Activated CD8-positive, alpha-beta T cell treated with anti-CD3 and anti-CD28 coated beads, Interleukin-2, amount 10 ng/mL, durations not matched to agents 7 days and 5 days (primary cell): Measurements from ENCODE around the gene TNFRSF19. TPM values are rescaled to one million over a fixed set of nuclear protein-coding genes. Genes with fewer than 3 reads are reported as not detected.

Source experiments
- ATAC-seq: fragments of 150-1000 bp; cut with Tn5 transposase; one replicate; pipeline ENCODE4 v1.10.0; 2021; ENCODE audit warnings: moderate library complexity
- CTCF ChIA-PET: fragments of 350-600 bp; sonication (Branson Sonifier 250); formaldehyde crosslinking; loops from one replicate; lab custom pipeline; 2021; ENCODE audit warnings: antibody characterized with exemption; lab: Charles Lee
- POLR2A ChIA-PET: fragments of 350-600 bp; sonication (Branson Sonifier 250); formaldehyde crosslinking; loops from one replicate; lab custom pipeline; 2021; ENCODE audit warnings: antibody characterized with exemption; lab: Charles Lee
- DNase-seq: peaks from one replicate; pipeline ENCODE4 v3.0.0-alpha.2; 2020
- H3K27ac Mint-ChIP-seq: one replicate; pipeline ENCODE4 v1.8.0; 2021; ENCODE audit warnings: mild to moderate bottlenecking, mixed read lengths
- H3K27me3 Mint-ChIP-seq: one replicate; pipeline ENCODE4 v1.8.0; 2021; ENCODE audit warnings: low read depth, mixed read lengths
- H3K36me3 Mint-ChIP-seq: one replicate; pipeline ENCODE4 v1.8.0; 2021; ENCODE audit warnings: low read depth, mixed read lengths
- H3K4me1 Mint-ChIP-seq: one replicate; pipeline ENCODE4 v1.8.0; 2021; ENCODE audit warnings: low read depth, mixed read lengths
- H3K4me3 Mint-ChIP-seq: one replicate; pipeline ENCODE4 v1.8.0; 2021; ENCODE audit warnings: mild to moderate bottlenecking, mixed read lengths
- H3K9me3 Mint-ChIP-seq: one replicate; pipeline ENCODE4 v1.8.0; 2022; ENCODE audit warnings: mixed read lengths; ENCODE audit not compliant: insufficient read depth
- total RNA-seq, 2 experiments: library from RNA; stranded (reverse); gene quantifications; one replicate each; pipeline ENCODE4 v1.2.3, GENCODE V29; 2021

Gene TNFRSF19
- total RNA-seq, 2 experiments from 2014 or later: 0.11 TPM; not detected in 1

DNA sequence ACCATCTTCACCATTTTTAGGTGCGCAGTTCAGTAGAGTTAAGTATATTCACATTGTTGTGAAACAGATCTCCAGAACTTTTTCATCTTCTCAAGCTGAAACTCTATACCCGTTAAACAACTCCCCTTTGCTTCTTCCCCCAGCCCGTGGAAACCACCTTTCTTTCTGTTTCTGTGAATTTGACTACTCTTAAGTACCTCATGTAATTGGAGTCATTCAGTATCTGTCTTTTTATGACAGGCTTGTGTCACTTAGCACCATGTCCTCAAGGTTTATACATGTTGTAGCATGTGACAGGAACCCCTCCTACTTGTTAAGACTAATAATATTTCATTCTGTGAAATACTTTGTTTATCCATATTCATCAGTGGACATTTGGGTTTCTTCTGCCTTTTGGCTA is 52.8 kb downstream of the TNFRSF19 start:
- no peaks in the 10 kb centered on the region for H3K36me3 Mint-ChIP-seq
- POLR2A ChIA-PET: no interaction called here
- H3K9me3 Mint-ChIP-seq: no peaks in the 10 kb centered on the region
- ATAC-seq (no peak), DNase-seq (no peak)
- CTCF ChIA-PET: no interaction called here
- H3K4me3 Mint-ChIP-seq: no peak overlapping the region
- no peaks in the 10 kb centered on the region for H3K4me1 Mint-ChIP-seq
- H3K27ac Mint-ChIP-seq: no peak overlapping the region
- peaks cover 9% of the 10 kb centered on the region for H3K27me3 Mint-ChIP-seq

DNA sequence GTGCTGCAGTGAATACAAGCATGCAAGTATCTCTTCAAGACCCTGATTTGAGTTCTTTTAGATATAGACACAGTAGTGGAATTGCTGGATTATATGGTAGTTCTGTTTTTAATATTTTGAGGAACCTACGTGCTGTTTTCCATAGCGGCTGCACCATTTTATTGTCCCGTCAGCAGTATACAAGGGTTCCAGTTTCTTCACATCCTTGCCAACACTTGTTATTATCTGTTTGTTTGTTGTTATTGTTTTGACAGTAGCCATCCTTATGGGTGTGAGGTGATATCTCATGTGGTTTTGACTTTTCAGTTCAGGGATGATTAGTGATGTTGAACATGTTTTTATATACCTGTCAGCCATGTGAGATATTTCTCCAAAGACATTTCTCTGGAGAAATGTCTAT is 53.2 kb downstream of the TNFRSF19 start:
- Mint-ChIP-seq H3K27me3 (peaks cover 7% of the 10 kb centered on the region), H3K36me3 (no peaks in the 10 kb centered on the region), H3K4me3 (no peak overlapping the region), H3K9me3 (no peaks in the 10 kb centered on the region), H3K27ac (no peak overlapping the region), H3K4me1 (no peaks in the 10 kb centered on the region)
- no peak for DNase-seq
- ChIA-PET CTCF (no interaction called here), POLR2A (no interaction called here)
- no peak for ATAC-seq

DNA sequence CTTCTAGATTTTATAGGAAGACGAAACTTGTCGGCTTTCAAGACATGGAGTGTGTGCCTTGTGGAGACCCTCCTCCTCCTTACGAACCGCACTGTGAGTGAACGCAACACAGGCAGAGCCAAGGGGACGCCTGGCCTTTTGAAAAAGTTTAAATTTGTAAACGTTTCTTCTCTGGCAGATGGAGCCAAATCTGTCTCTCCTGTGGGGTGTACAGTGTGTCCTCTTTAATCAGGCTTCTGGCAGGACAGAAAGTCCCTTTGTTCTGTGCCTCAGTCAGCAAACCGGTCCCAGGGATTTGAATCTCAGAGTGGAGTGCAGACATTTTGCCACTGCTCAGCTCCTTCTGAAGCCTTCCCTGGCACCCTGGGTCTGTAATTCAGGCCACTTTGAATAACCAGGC is 56.5 kb downstream of the TNFRSF19 start:
- Mint-ChIP-seq H3K4me3 (no peak overlapping the region), H3K4me1 (no peaks in the 10 kb centered on the region), H3K27me3 (peaks cover 8% of the 10 kb centered on the region), H3K36me3 (no peaks in the 10 kb centered on the region), H3K9me3 (no peaks in the 10 kb centered on the region), H3K27ac (no peak overlapping the region)
- POLR2A ChIA-PET: no interaction called here
- DNase-seq: no peak
- CTCF ChIA-PET: no interaction called here
- ATAC-seq: no peak

DNA sequence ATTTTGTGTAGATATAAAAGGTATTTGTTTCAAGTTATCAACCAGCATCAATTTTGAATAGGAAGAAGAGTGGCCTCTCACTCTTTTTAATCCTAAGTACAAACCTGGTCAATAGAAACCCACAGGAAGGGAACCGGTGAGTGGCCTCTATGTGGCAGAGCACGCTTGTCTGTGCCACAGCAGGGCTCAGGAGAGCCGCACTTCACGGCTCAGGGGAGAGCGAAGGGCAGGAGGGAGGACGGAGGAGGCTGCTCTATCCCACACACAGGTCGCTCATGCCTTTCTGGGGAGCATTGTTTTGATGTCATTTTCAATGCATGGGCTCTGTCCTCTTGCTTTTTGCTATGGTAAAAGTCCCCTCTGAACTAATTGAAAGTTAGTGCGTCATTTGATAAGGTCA is 57.2 kb downstream of the TNFRSF19 start:
- DNase-seq: no peak
- no peak for ATAC-seq
- no peaks in the 10 kb centered on the region for H3K9me3 Mint-ChIP-seq
- H3K27ac Mint-ChIP-seq: no peak overlapping the region
- H3K4me1 Mint-ChIP-seq: no peaks in the 10 kb centered on the region
- CTCF ChIA-PET: no interaction called here
- no peaks in the 10 kb centered on the region for H3K36me3 Mint-ChIP-seq
- POLR2A ChIA-PET: no interaction called here
- no peak overlapping the region for H3K4me3 Mint-ChIP-seq
- H3K27me3 Mint-ChIP-seq: peaks cover 8% of the 10 kb centered on the region

DNA sequence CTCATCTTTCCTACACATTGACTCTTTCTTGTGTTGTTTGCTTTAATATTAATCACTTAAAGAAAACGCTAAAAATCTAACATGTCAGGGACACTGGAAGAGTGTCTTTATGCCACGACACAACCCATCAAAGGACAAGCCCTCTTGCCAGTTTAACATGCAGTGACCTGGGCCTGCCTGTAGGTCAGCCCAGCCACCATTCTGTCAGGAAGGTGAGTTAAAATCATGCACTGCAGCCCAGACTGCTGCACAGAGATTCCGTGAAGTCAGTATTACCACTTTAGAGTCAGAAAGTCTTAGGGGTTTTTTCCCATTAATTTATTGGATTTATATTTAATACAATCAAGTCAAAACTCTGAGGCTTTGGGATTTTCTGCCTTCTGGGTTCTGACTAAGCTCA is 58.0 kb downstream of the TNFRSF19 start:
- H3K27ac Mint-ChIP-seq: no peak overlapping the region
- H3K4me3 Mint-ChIP-seq: no peak overlapping the region
- no peaks in the 10 kb centered on the region for H3K4me1 Mint-ChIP-seq
- DNase-seq: no peak
- H3K36me3 Mint-ChIP-seq: no peaks in the 10 kb centered on the region
- no peaks in the 10 kb centered on the region for H3K9me3 Mint-ChIP-seq
- peaks cover 6% of the 10 kb centered on the region for H3K27me3 Mint-ChIP-seq
- ChIA-PET CTCF (no interaction called here), POLR2A (no interaction called here)
- ATAC-seq: no peak

DNA sequence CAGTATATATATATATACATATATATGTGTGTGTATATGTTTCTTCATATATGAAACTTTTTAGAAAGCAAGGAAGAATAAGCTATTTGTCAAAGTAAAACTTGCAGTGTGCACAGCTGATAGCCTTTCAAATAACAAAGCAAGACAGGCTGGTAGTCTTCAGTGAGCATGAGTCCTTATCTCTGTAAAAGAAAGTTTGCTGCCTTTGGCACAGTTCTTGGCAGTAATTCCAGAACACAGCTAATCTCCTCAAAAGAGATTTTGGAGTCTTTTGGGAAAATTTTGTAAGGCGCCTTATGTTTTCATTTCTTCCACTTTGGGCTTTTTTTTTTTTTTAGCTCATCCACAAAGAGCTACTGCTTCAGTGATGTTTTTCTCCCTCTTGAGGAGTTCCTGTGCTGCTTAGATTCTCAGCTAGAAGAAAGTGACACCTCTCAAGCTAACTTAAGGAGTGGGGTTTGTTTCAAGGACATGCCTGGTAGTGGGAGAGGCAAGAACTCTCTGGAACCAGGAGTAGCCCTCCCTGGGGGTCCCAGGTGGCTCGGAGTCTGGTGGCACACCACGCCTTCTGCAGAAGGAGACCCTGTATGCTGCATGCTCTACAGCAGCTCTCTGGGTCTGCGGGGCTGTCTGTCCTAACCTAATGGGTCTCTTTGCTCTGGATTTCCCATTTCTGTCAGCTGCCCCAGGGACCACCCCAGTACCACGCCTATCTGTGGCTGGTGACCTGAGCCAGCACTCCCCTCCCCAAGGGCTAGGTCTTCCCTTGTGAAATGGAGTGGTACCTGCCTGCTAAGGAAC is 58.8 kb downstream of the TNFRSF19 start:
- H3K36me3 Mint-ChIP-seq: no peaks in the 10 kb centered on the region
- ChIA-PET POLR2A (no interaction called here), CTCF (no interaction called here)
- H3K4me3 Mint-ChIP-seq: no peak overlapping the region
- H3K4me1 Mint-ChIP-seq: no peaks in the 10 kb centered on the region
- ATAC-seq (no peak), DNase-seq (no peak)
- no peak overlapping the region for H3K27ac Mint-ChIP-seq
- no peaks in the 10 kb centered on the region for H3K9me3 Mint-ChIP-seq
- H3K27me3 Mint-ChIP-seq: peaks cover 4% of the 10 kb centered on the region

DNA sequence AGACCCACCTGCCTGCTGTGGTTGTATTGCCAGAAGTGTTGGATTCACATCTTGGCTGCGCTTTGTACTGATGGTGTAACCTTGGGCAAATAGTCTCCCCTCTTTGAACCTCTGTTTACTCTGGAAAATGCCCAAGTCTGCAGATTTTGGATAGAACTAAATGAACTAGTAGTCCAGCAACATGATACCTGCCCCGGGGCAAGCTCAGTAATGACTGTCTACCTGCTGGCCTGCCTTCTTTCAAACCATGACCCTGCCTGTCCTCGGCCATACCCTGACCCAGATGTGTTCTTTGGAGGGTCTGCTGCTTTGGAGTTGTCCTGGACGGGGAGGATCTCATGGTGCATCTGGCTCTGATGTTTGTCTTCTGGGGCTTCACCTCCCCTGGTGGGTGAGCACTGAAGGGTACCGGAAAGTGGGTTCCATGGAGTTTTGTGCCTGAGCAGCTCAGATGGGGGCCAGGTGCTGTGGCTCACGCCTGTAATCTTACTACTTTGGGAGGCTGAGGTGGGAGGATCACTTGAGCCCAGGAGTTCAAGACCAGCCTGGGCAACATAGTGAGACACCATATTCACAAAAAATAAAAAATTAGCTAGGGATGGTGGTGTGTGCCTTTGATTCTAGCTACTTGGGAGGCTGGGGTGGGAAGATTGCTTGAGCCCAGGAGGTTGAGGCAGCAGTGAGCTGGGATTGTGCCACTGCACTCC is 59.5 kb downstream of the TNFRSF19 start:
- Mint-ChIP-seq H3K27ac (no peak overlapping the region), H3K4me3 (no peak overlapping the region), H3K9me3 (no peaks in the 10 kb centered on the region), H3K27me3 (peaks cover 4% of the 10 kb centered on the region), H3K4me1 (no peaks in the 10 kb centered on the region), H3K36me3 (no peaks in the 10 kb centered on the region)
- DNase-seq (no peak), ATAC-seq (no peak)
- ChIA-PET POLR2A (no interaction called here), CTCF (no interaction called here)

DNA sequence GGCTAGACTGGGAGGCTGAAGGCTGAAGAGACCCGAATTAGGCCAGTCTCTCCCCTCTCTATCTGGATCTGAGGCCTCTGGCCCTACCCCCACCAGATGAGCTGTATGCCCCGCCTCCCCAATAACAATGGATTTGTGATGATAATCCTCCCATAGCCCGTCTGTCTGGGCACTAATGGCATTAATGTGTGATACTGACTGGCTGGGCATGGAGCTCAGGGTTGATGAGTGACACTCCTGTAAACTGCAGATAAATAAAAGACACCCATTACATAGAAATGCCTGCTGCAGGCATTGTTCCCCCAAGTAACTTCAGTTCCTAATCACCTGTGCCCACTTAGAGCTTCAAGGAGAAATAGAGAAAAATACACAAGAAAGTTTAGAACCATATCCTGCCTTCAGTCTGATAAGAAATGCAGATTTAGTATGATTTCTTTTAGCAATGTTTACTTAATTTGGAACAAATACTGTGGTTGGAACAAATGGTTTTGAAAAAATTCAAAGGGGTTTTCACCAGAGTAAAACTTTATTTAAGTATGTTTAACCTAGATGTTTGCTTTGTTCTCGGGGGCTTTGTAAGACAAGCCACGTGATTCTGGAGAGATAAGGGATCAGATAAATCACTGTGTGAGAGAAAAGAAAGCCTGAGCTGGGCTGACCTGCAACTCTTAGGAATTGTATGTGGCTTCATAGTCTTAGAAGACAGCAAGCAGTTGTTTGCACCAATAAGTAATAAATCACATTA is 60.3 kb downstream of the TNFRSF19 start:
- Mint-ChIP-seq H3K4me1 (no peaks in the 10 kb centered on the region), H3K9me3 (no peaks in the 10 kb centered on the region), H3K27me3 (peaks cover 4% of the 10 kb centered on the region), H3K27ac (no peak overlapping the region), H3K4me3 (no peak overlapping the region), H3K36me3 (no peaks in the 10 kb centered on the region)
- POLR2A ChIA-PET: no interaction called here
- DNase-seq: no peak
- CTCF ChIA-PET: interaction anchor here (0.6 kb wide), 1 partner anchor 62 kb away, joined by 3 read pairs; no protein-coding TSS in a partner anchor
- ATAC-seq: no peak

DNA sequence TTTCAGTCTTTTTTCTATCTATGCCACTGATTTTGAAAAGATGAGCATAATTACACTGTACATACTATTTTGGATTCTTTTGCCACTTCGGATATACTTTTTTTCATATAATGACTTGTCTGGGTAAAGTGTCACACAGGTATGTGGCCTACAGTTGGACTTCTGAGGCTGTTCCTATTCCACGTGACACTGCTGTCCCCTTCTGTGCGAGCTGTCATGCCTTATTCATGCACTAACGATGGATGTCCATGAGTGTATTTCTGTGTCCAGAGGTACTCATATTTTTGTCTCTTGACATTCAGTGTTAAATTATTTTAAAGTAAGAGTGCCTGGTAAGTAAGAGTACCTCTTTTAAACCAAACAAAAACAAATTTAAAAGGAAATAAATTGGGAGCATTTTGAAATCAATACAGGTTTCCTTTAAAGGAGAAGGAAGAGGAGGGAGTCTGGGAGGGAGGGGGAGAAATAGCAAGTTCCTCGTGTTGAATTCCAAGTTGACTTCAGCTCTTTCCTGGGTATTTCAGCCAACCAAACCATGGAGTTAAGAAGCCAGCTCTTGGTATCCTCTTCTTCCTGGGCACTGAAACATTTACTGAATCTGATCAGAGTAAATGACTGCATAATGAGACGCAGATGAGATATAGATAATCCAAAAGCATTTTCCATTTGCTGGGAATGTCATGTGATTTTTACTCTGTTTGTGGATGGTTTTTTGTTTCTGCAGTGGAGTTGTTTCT is 61.3 kb downstream of the TNFRSF19 start:
- POLR2A ChIA-PET: no interaction called here
- H3K27me3 Mint-ChIP-seq: peaks cover 4% of the 10 kb centered on the region
- DNase-seq (no peak), ATAC-seq (no peak)
- H3K27ac Mint-ChIP-seq: no peak overlapping the region
- CTCF ChIA-PET: no interaction called here
- no peaks in the 10 kb centered on the region for H3K36me3 Mint-ChIP-seq
- no peaks in the 10 kb centered on the region for H3K9me3 Mint-ChIP-seq
- H3K4me1 Mint-ChIP-seq: no peaks in the 10 kb centered on the region
- H3K4me3 Mint-ChIP-seq: no peak overlapping the region

DNA sequence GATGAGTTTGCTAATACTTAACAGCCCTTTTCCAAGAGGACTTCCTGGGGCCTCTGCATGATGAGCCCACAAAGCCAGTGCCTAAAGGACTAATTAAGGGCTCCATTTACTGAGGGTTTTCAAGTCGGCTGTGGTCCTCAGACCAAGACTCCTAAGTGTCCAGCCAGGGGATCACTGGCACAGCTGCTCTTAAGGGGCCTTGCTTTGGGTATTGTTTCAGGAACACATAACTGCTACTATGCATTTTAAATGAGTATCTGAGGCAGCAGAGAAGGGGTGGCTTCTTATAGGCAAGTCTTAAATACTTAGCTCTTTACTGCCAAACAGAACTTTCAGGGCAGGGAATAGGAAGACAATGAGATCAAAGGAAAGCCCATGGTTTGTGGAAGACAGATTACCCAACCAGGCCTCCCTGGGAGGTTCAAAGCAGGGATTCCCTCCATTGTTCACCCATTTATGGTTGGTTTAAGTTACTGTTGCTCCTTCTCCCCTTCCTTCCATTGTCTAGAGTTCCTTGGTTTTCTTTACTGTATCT is 61.9 kb downstream of the TNFRSF19 start:
- no peaks in the 10 kb centered on the region for H3K4me1 Mint-ChIP-seq
- ChIA-PET CTCF (no interaction called here), POLR2A (no interaction called here)
- H3K4me3 Mint-ChIP-seq: no peak overlapping the region
- H3K27ac Mint-ChIP-seq: no peak overlapping the region
- H3K9me3 Mint-ChIP-seq: no peaks in the 10 kb centered on the region
- ATAC-seq (no peak), DNase-seq (no peak)
- H3K27me3 Mint-ChIP-seq: peaks cover 4% of the 10 kb centered on the region
- H3K36me3 Mint-ChIP-seq: no peaks in the 10 kb centered on the region

DNA sequence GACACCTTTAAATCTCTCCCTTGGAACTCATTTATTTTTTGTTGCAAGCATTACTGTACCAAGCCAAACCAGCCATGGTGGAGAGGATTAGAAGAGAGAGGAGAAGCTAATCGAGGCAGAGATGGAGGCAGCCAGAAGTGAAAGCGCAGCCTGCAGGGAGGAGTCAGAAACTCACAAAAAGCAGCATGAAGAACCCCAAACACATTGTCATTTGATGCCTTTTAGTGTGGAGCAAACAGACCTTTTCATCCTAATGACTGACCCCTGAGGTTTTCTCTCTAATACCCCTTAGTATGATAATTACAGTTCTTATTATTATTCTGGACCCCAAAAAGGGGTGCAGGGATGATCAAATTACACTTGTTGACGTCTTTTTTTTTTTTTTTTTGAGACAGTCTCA is 62.5 kb downstream of the TNFRSF19 start:
- Mint-ChIP-seq H3K36me3 (no peaks in the 10 kb centered on the region), H3K27me3 (peaks cover 4% of the 10 kb centered on the region), H3K27ac (no peak overlapping the region), H3K9me3 (no peaks in the 10 kb centered on the region), H3K4me1 (no peaks in the 10 kb centered on the region), H3K4me3 (no peak overlapping the region)
- POLR2A ChIA-PET: no interaction called here
- DNase-seq: no peak
- ATAC-seq: no peak
- CTCF ChIA-PET: no interaction called here
